NCI-H187 (cell line): ENCODE results near the gene KRTAP4-9.
"Not testable (repeated sequence)": the region's sequence is repeated elsewhere in the genome, so short reads cannot be mapped to it uniquely, and the experiment has no call there.

Experiments
- DNase-seq, 2 experiments: peaks; one replicate each; lab custom pipeline; 2025; lab: John Stamatoyannopoulos, UW

The KRTAP4-9 gene

GRCh38 chr17:41131979-41132378 lies 26.8 kb downstream of the KRTAP4-9 start:
- DNase-seq, result no peak

GRCh38 chr17:41133880-41134735 lies 28.9 kb downstream of the KRTAP4-9 start:
- DNase-seq, result no peak

- DNase-seq, result not testable (repeated sequence)
Observed at GRCh38 chr17:41139865-41140264, 34.7 kb downstream of the KRTAP4-9 start.

- DNase-seq, result no peak
Observed at GRCh38 chr17:41140360-41141131, 35.4 kb downstream of the KRTAP4-9 start, which contains the start of gene KRTAP4-6. Gene KRTAP4-6, minus strand, starts transcription at chr17:41140544. Its CDS starts 57 bp downstream, at chr17:41140487.

- DNase-seq, result no peak
Observed at GRCh38 chr17:41141361-41141760, 36.2 kb downstream of the KRTAP4-9 start.

GRCh38 chr17:41144846-41145245 lies 39.7 kb downstream of the KRTAP4-9 start:
- no peak for DNase-seq

GRCh38 chr17:41145261-41145660 lies 40.1 kb downstream of the KRTAP4-9 start:
- DNase-seq, result no peak

GRCh38 chr17:41147531-41148204 lies 42.5 kb downstream of the KRTAP4-9 start:
- no peak for DNase-seq

GRCh38 chr17:41148971-41149651 lies 43.9 kb downstream of the KRTAP4-9 start:
- not testable (repeated sequence) for DNase-seq

- DNase-seq, result no peak
Observed at GRCh38 chr17:41149652-41149985, 44.4 kb downstream of the KRTAP4-9 start, which contains the start of gene KRTAP4-5. Gene KRTAP4-5, minus strand, starts transcription at chr17:41149825. Its CDS starts 58 bp downstream, at chr17:41149767.

GRCh38 chr17:41150026-41150425 lies 44.8 kb downstream of the KRTAP4-9 start:
- no peak for DNase-seq

- DNase-seq, result no peak
Observed at GRCh38 chr17:41151525-41151924, 46.3 kb downstream of the KRTAP4-9 start.

- no peak for DNase-seq
Observed at GRCh38 chr17:41153856-41154255, 48.7 kb downstream of the KRTAP4-9 start.
